ENCODE measurements around the gene GALNT8. TPM values are rescaled to one million over a fixed set of nuclear protein-coding genes. Genes with fewer than 3 reads are reported as not detected.

GALNT8 gene
- total RNA-seq, 1 experiment from 2014 or later: 5.4 TPM

DNA sequence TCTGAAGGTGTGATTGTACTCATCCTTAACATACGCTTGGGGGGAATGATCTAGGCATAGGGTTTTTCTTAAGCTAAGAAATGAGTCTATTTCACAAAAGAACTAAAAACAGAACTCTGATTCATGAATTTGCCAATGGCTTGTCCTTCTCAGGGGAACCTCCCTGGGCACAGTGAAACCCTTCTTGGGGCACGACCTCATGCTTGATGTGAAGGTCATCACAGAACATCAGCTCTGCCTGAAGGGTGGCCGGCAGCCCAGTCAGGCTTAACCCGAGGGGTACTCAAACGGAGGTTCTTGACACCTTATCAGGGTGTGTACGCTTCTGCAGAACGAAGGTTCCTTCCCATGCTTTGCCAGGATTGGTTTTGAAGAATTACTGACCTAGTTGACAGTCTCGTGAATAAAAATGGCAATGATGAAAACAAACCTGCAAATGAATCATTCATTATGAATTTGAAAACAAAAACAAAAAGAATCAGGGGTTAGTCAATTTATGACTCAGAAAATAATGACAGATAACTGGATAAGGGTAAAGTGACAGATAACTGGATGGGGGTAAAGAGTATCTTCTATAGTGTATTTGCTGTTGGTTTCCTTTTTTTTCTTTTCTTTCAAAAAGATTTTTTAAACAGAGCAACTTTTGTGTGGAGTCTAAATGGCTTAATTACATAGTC lies 86.4 kb downstream of the GALNT8 start:
- H3K4me1 ChIP-seq (ENCODE audit: insufficient read depth, low read length): no peaks in the 10 kb centered on the region
- no peak overlapping the region for H3K14ac ChIP-seq (ENCODE audit: insufficient read depth, low read length)
- H3K36me3 Mint-ChIP-seq (ENCODE audit: insufficient read depth in 1 of 3, low read depth in 3 of 3): peaks cover 6 to 11% (median 6%) of the 10 kb centered on the region in 3 experiments
- WGBS (ENCODE audit: extremely low coverage, insufficient read length, low lambda C conversion rate): no CpG with 5 or more reads among the region's 8 CpGs
- no peak overlapping the region for H4K5ac ChIP-seq (ENCODE audit: insufficient read length, low read depth, low read length)
- H4K20me1 ChIP-seq (ENCODE audit: control insufficient read depth, insufficient read depth, insufficient read length): no peaks in the 10 kb centered on the region
- H2BK120ac ChIP-seq (ENCODE audit: low read depth, low read length, poor library complexity, severe bottlenecking): no peak overlapping the region
- no peak overlapping the region for H3K18ac ChIP-seq (ENCODE audit: insufficient read length, low read depth, low read length)
- no peak overlapping the region for H3K4me3 Mint-ChIP-seq
- peaks cover 0 to 6% of the 10 kb centered on the region in 2 experiments; a peak in 3 of 5 replicates for H3K9me3 Mint-ChIP-seq
- H3K4me1 Mint-ChIP-seq: peaks cover 0 to 13% of the 10 kb centered on the region in 2 experiments; a peak in 2 of 4 replicates
- no peaks in the 10 kb centered on the region for H3K79me1 ChIP-seq (ENCODE audit: insufficient read depth, low read depth, low read length, poor library complexity, severe bottlenecking)
- H2AFZ ChIP-seq (ENCODE audit: low read length): no peak overlapping the region
- TF ChIP-seq, protein P1, sequence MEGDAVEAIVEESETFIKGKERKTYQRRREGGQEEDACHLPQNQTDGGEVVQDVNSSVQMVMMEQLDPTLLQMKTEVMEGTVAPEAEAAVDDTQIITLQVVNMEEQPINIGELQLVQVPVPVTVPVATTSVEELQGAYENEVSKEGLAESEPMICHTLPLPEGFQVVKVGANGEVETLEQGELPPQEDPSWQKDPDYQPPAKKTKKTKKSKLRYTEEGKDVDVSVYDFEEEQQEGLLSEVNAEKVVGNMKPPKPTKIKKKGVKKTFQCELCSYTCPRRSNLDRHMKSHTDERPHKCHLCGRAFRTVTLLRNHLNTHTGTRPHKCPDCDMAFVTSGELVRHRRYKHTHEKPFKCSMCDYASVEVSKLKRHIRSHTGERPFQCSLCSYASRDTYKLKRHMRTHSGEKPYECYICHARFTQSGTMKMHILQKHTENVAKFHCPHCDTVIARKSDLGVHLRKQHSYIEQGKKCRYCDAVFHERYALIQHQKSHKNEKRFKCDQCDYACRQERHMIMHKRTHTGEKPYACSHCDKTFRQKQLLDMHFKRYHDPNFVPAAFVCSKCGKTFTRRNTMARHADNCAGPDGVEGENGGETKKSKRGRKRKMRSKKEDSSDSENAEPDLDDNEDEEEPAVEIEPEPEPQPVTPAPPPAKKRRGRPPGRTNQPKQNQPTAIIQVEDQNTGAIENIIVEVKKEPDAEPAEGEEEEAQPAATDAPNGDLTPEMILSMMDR (conservative IDR thresholded peaks at IDR 0.05): no peak
- H2AK5ac ChIP-seq (ENCODE audit: insufficient read length, low read length): no peak overlapping the region
- H2BK5ac ChIP-seq (ENCODE audit: insufficient read length, low read length): no peak overlapping the region
- H2BK15ac ChIP-seq (ENCODE audit: low read depth, low read length): no peak overlapping the region
- H3K27ac Mint-ChIP-seq: no peak overlapping the region
- H3T11ph ChIP-seq (ENCODE audit: low read length): no peak overlapping the region
- H3K56ac ChIP-seq (ENCODE audit: insufficient read length, low read depth, low read length): no peak overlapping the region
- peaks cover 7% of the 10 kb centered on the region for H3K23me2 ChIP-seq (ENCODE audit: insufficient read length, low read depth, low read length, poor library complexity, severe bottlenecking)
- H4K91ac ChIP-seq (ENCODE audit: insufficient read length, low read depth, low read length): no peak overlapping the region
- H3K9me3 ChIP-seq (ENCODE audit: control insufficient read depth, low read depth, low read length): no peaks in the 10 kb centered on the region
- no peak overlapping the region for H3K9ac ChIP-seq (ENCODE audit: extremely low read depth, insufficient read length, low read length)
- no peak overlapping the region for H2BK20ac ChIP-seq (ENCODE audit: low read depth, low read length, poor library complexity, severe bottlenecking)
- H3K27me3 ChIP-seq (ENCODE audit: insufficient read depth, low read length): peaks cover 24% of the 10 kb centered on the region
- no peak overlapping the region for H3K4me2 ChIP-seq (ENCODE audit: insufficient read depth, insufficient read length, low read length)
- H3K27ac ChIP-seq (ENCODE audit: insufficient read length, low read depth, low read length): no peak overlapping the region
- H3K79me2 ChIP-seq (ENCODE audit: insufficient read depth, low read length): no peaks in the 10 kb centered on the region
- no peak overlapping the region for H3K23ac ChIP-seq (ENCODE audit: insufficient read length, low read depth, low read length)
- H3K4ac ChIP-seq (ENCODE audit: low read depth, low read length): no peak overlapping the region
- no peak for DNase-seq
- peaks cover 75% of the 10 kb centered on the region for H3K27me3 Mint-ChIP-seq (ENCODE audit: low read depth)
- no peak overlapping the region for H4K8ac ChIP-seq (replicated peaks; ENCODE audit: insufficient read length, low read depth, low read length)
- no peak overlapping the region for H2BK12ac ChIP-seq (ENCODE audit: insufficient read length, low read depth, low read length)

Measured in H9 (cell line).